Astrocyte (in vitro differentiated cells and primary cell): Measurements from ENCODE around the gene PAK6. TPM values are rescaled to one million over a fixed set of nuclear protein-coding genes. Genes with fewer than 3 reads are reported as not detected.

Source experiments
- DNase-seq: peaks from one replicate; pipeline ENCODE4 v3.0.0-alpha.2; 2010; ENCODE audit warnings: low read depth
- FAIRE-seq: peaks from 2 replicates; lab custom pipeline; 2011; peaks lifted over from hg19 to GRCh38; lab: Jason Lieb, UNC
- H2AFZ ChIP-seq: 2 replicates; pipeline ENCODE4 v1.6.0; 2012; ENCODE audit warnings: low read depth, low read length, inconsistent platforms
- H3K27ac ChIP-seq: 2 replicates; pipeline ENCODE4 v1.5.1; 2011; ENCODE audit warnings: low read depth, low read length, inconsistent platforms
- H3K27me3 ChIP-seq: 2 replicates; pipeline ENCODE4 v1.6.0; 2011; ENCODE audit warnings: low read length, inconsistent platforms; ENCODE audit not compliant: insufficient read depth
- H3K36me3 ChIP-seq: 2 replicates; pipeline ENCODE4 v1.5.1; 2011; ENCODE audit warnings: low read length, inconsistent platforms; ENCODE audit not compliant: insufficient read depth
- H3K4me1 ChIP-seq: 2 replicates; pipeline ENCODE4 v1.5.1; 2011; ENCODE audit warnings: low read length, inconsistent platforms; ENCODE audit not compliant: insufficient read depth
- H3K4me2 ChIP-seq: 2 replicates; pipeline ENCODE4 v1.6.0; 2012; ENCODE audit warnings: low read length, inconsistent platforms
- H3K4me3 ChIP-seq: 2 replicates; pipeline ENCODE4 v1.5.1; 2011; ENCODE audit warnings: low read depth, mild to moderate bottlenecking, low read length, inconsistent platforms; ENCODE audit not compliant: insufficient read depth
- H3K79me2 ChIP-seq: 2 replicates; pipeline ENCODE4 v1.6.0; 2012; ENCODE audit warnings: mild to moderate bottlenecking, low read length, inconsistent platforms; ENCODE audit not compliant: insufficient read depth
- H3K9ac ChIP-seq: 2 replicates; pipeline ENCODE4 v1.6.0; 2012; ENCODE audit warnings: mild to moderate bottlenecking, low read length, inconsistent platforms
- H3K9me3 ChIP-seq: 2 replicates; pipeline ENCODE4 v1.5.1; 2012; ENCODE audit warnings: low read depth, mild to moderate bottlenecking, low read length, inconsistent platforms; ENCODE audit not compliant: insufficient read depth
- H4K20me1 ChIP-seq: 2 replicates; pipeline ENCODE4 v1.6.0; 2012; ENCODE audit warnings: low read length, inconsistent platforms; ENCODE audit not compliant: insufficient read depth
- H3K27ac Mint-ChIP-seq: one replicate; pipeline ENCODE4 v1.8.0; 2021; ENCODE audit warnings: mild to moderate bottlenecking, mixed read lengths; ENCODE audit not compliant: unreplicated experiment
- H3K27me3 Mint-ChIP-seq: one replicate; pipeline ENCODE4 v1.8.0; 2021; ENCODE audit warnings: low read depth, mixed read lengths; ENCODE audit not compliant: unreplicated experiment
- H3K36me3 Mint-ChIP-seq: one replicate; pipeline ENCODE4 v1.8.0; 2021; ENCODE audit warnings: low read depth, mixed read lengths; ENCODE audit not compliant: unreplicated experiment
- H3K4me1 Mint-ChIP-seq: one replicate; pipeline ENCODE4 v1.8.0; 2021; ENCODE audit warnings: low read depth, mixed read lengths; ENCODE audit not compliant: unreplicated experiment
- H3K4me3 Mint-ChIP-seq: one replicate; pipeline ENCODE4 v1.8.0; 2021; ENCODE audit warnings: mild to moderate bottlenecking, moderate library complexity, mixed read lengths; ENCODE audit not compliant: unreplicated experiment
- H3K9me3 Mint-ChIP-seq: one replicate; pipeline ENCODE4 v1.8.0; 2021; ENCODE audit warnings: mild to moderate bottlenecking, mixed read lengths; ENCODE audit not compliant: unreplicated experiment
- CTCF ChIP-seq: IDR thresholded peaks from 2 replicates; pipeline ENCODE4 v1.5.1; 2011; ENCODE audit warnings: low read depth, mild to moderate bottlenecking, inconsistent platforms, low read length, moderate library complexity; ENCODE audit not compliant: insufficient read depth
- EZH2 ChIP-seq: IDR thresholded peaks from 2 replicates; pipeline ENCODE4 v1.6.1; 2012; ENCODE audit warnings: mild to moderate bottlenecking, low read length, inconsistent platforms; ENCODE audit not compliant: insufficient read depth
- total RNA-seq: library from RNA; stranded (reverse); gene quantifications from 2 replicates; pipeline ENCODE4 v1.2.1, GENCODE V29; 2021

PAK6 gene
- total RNA-seq, 1 donor from 2014 or later: 1.1 TPM

- peak; percentile 47 for DNase-seq
Observed at GRCh38 chr15:40290918-40291574, 52.2 kb downstream of the PAK6 start.

GRCh38 chr15:40292246-40292645, 53.4 kb downstream of the PAK6 start:
- H3K4me2 ChIP-seq: no peak overlapping the region
- no peak overlapping the region for H3K4me3 ChIP-seq
- Mint-ChIP-seq H3K4me3 (no peak overlapping the region), H3K27ac (no peak overlapping the region), H3K9me3 (no peaks in the 10 kb centered on the region), H3K27me3 (peaks cover 69% of the 10 kb centered on the region), H3K36me3 (peaks cover 2% of the 10 kb centered on the region), H3K4me1 (no peaks in the 10 kb centered on the region)
- no peaks in the 10 kb centered on the region for H3K36me3 ChIP-seq
- FAIRE-seq (no peak), DNase-seq (no peak)
- no peaks in the 10 kb centered on the region for H3K79me2 ChIP-seq
- no peaks in the 10 kb centered on the region for H4K20me1 ChIP-seq
- no peak overlapping the region for H3K9ac ChIP-seq
- no peak overlapping the region for H3K27ac ChIP-seq
- no peak for TF ChIP-seq CTCF
- no peak for TF ChIP-seq EZH2
- H3K9me3 ChIP-seq: no peaks in the 10 kb centered on the region
- H3K27me3 ChIP-seq: peaks cover 17% of the 10 kb centered on the region
- no peak overlapping the region for H2AFZ ChIP-seq
- peaks cover 4% of the 10 kb centered on the region for H3K4me1 ChIP-seq

More at GRCh38 chr15:40290918-40291574, 52.2 kb downstream of the PAK6 start:
- H3K27ac Mint-ChIP-seq: no peak overlapping the region
- Histone ChIP-seq H3K79me2 (no peaks in the 10 kb centered on the region), H4K20me1 (no peaks in the 10 kb centered on the region), H3K4me3 (peak overlapping the region; percentile 28), H3K4me1 (peaks cover 7% of the 10 kb centered on the region), H3K4me2 (peak overlapping the region; percentile 88), H3K27me3 (peaks cover 17% of the 10 kb centered on the region), H2AFZ (peak overlapping the region; percentile 91), H3K9me3 (no peaks in the 10 kb centered on the region), H3K36me3 (no peaks in the 10 kb centered on the region), H3K27ac (no peak overlapping the region), H3K9ac (peak overlapping the region; percentile 43)
- peaks cover 2% of the 10 kb centered on the region for H3K36me3 Mint-ChIP-seq
- no peak for FAIRE-seq
- no peak overlapping the region for H3K4me3 Mint-ChIP-seq
- peaks cover 59% of the 10 kb centered on the region for H3K27me3 Mint-ChIP-seq
- H3K9me3 Mint-ChIP-seq: no peaks in the 10 kb centered on the region
- peaks cover 7% of the 10 kb centered on the region for H3K4me1 Mint-ChIP-seq
- TF ChIP-seq EZH2 (no peak), CTCF (no peak)

GRCh38 chr15:40293006-40293405, 54.1 kb downstream of the PAK6 start:
- no peak overlapping the region for H3K27ac Mint-ChIP-seq
- no peaks in the 10 kb centered on the region for H3K9me3 Mint-ChIP-seq
- H3K4me1 Mint-ChIP-seq: no peaks in the 10 kb centered on the region
- no peak overlapping the region for H3K4me3 Mint-ChIP-seq
- H3K27me3 Mint-ChIP-seq: peaks cover 77% of the 10 kb centered on the region
- no peaks in the 10 kb centered on the region for H3K79me2 ChIP-seq
- no peak overlapping the region for H3K9ac ChIP-seq
- H2AFZ ChIP-seq: no peak overlapping the region
- FAIRE-seq (no peak), DNase-seq (no peak)
- no peak for TF ChIP-seq CTCF
- no peak for TF ChIP-seq EZH2
- H3K36me3 ChIP-seq: no peaks in the 10 kb centered on the region
- H3K36me3 Mint-ChIP-seq: peaks cover 2% of the 10 kb centered on the region
- no peak overlapping the region for H3K4me2 ChIP-seq
- no peak overlapping the region for H3K4me3 ChIP-seq
- H3K27me3 ChIP-seq: peaks cover 17% of the 10 kb centered on the region
- H3K4me1 ChIP-seq: peaks cover 4% of the 10 kb centered on the region
- H3K27ac ChIP-seq: no peak overlapping the region
- no peaks in the 10 kb centered on the region for H4K20me1 ChIP-seq
- no peaks in the 10 kb centered on the region for H3K9me3 ChIP-seq
